H7 (cell line): Measurements from ENCODE around the gene SLC6A20. TPM values are rescaled to one million over a fixed set of nuclear protein-coding genes. Genes with fewer than 3 reads are reported as not detected.
"Not testable (repeated sequence)": the region's sequence is repeated elsewhere in the genome, so short reads cannot be mapped to it uniquely, and the experiment has no call there.

Experiments
- DNase-seq: peaks from one replicate; pipeline ENCODE4 v3.0.0; 2012
- H3K27me3 ChIP-seq: 2 replicates; pipeline ENCODE4 v1.6.0; 2011; ENCODE audit warnings: mild to moderate bottlenecking, low read length; ENCODE audit not compliant: control insufficient read depth, insufficient read depth
- H3K36me3 ChIP-seq: replicated peaks from 2 replicates; pipeline ENCODE4 v1.5.1; 2011; ENCODE audit warnings: low read length; ENCODE audit not compliant: control insufficient read depth, insufficient read depth
- H3K4me3 ChIP-seq: 2 replicates; pipeline ENCODE4 v1.5.1; 2011; ENCODE audit warnings: low read depth, mild to moderate bottlenecking, control low read depth, low read length, moderate library complexity; ENCODE audit not compliant: insufficient read depth
- total RNA-seq: library from RNA; depleted of rRNA; stranded (reverse); fragments of >200 nt; shearing (Covaris generic); gene quantifications from 2 replicates; pipeline ENCODE4 v1.2.3, GENCODE V29; 2014

SLC6A20 gene
- total RNA-seq, 1 experiment from 2014 or later, result 0.10 TPM

DNA sequence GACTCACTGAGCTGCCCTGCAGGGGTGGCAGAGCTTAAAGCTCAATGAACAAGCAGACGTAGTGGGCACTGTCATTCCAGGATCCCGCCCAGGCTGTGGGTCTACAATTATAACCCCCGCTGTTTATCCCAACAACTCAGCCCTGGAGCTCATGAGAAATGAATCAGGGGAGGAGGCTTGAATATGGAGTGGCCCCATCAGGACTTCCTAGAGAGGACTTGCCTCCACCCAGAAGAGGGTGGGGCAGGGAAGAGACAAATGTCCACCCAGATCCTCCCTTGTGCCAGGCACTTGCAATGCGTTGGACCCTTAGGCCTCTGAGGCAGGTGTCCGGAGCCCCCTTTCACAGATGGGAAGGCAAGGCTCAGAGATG lies 33.0 kb downstream of the SLC6A20 start:
- Histone ChIP-seq H3K27me3 (no peaks in the 10 kb centered on the region), H3K4me3 (no peak overlapping the region), H3K36me3 (no peaks in the 10 kb centered on the region)
- no peak for DNase-seq

DNA sequence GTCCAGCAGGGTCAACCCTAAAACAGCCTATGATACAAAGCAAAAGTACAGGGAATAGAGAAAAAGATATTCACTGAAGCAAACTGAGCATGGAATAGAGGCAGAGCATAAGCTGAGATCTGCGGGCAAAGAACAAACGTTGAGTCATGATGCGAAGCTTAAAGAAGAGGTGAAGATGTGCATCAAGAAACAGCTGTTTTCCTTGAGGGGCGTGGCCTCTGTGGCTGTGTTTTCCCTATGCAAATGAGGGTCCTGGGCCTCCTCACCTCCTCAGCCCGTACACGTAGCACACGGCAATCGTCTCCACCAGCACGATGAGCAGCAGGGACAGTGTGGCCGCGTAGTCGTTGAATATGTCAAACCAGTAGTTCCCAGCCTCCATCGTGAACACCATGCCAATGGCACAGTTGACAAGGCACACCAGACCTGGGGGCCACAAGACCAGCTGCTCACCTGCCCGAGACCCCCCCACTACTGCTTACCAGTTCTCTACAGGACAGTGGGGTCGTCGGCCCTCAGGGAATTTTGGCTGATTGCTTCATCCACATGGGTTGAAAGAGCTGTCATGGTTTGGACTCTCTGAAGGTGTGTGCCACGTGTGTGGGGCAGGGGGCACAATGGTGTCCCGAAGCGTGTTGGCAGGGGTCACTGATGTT lies 33.6 kb downstream of the SLC6A20 start:
- Histone ChIP-seq H3K36me3 (no peaks in the 10 kb centered on the region), H3K4me3 (no peak overlapping the region), H3K27me3 (no peaks in the 10 kb centered on the region)
- DNase-seq, result no peak

DNA sequence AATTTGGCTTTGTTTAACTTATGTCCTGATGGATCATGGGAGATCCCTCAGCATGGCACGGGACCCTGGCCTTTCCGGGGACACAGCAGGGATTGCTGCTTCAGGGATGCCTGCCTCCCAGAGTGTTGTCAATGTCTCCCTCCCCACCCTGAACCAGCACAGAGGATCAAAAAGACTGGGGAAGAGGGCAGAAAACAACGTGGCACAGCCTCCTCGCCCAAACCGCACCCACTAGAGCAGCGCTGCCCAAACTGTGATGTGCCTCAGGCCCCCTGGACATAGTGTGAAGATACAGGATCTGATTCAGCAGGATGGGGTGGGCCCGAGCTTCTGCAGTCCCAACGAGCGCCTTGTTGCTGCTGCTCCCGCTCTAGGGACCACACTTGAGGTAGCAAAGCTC lies 34.5 kb downstream of the SLC6A20 start:
- H3K27me3 ChIP-seq, result no peaks in the 10 kb centered on the region
- DNase-seq, result no peak
- no peaks in the 10 kb centered on the region for H3K36me3 ChIP-seq
- no peak overlapping the region for H3K4me3 ChIP-seq

DNA sequence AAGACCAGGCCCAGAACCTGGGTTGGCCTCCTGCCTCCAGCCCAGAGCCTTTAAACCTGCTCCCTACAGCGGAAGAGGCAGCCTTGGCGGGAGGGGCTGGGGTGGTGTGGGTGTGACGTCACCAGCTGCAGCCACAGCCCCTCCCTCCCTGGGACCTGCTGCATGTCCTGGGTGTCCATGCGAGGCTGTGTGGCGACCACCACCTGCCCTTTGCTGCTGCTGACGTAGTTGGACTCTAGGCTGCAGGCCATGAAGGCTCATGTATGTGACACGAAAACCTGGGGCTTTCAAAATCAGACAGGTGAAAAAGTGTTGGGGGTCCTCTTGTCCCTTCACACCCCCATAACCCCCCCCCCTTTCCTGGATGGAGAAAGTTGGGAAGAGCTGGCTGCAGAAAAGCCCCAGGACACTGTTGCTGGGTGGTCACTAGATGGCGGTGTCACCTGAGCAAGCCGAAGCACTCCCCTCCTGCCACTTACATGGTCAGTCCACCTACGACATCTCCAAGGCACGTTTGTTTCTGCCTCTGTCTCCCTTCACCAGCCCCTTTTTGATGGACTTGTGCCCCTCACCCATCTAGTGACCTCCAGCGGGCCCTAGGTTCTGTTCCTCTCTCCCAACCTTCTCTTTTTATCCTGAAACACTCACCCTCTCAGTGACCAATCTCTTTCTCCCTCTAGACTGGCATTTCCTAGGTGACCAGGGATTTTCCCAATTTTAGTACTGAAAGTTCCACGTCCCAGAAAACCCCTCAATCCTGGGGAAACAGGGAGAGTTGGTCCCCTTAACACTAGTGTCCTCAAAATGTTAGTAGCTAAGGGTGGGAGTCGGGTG lies 35.2 kb downstream of the SLC6A20 start:
- Histone ChIP-seq H3K27me3 (no peaks in the 10 kb centered on the region), H3K4me3 (no peak overlapping the region), H3K36me3 (no peaks in the 10 kb centered on the region)
- DNase-seq, result peak; percentile 89

GRCh38 chr3:45759851-45760250 lies 36.5 kb downstream of the SLC6A20 start:
- no peak for DNase-seq
- Histone ChIP-seq H3K36me3 (no peaks in the 10 kb centered on the region), H3K4me3 (no peak overlapping the region), H3K27me3 (no peaks in the 10 kb centered on the region)

GRCh38 chr3:45758871-45759270 lies 37.5 kb downstream of the SLC6A20 start:
- no peak for DNase-seq
- Histone ChIP-seq H3K27me3 (no peaks in the 10 kb centered on the region), H3K4me3 (no peak overlapping the region), H3K36me3 (no peaks in the 10 kb centered on the region)

- DNase-seq, H3K27me3 ChIP-seq, H3K4me3 ChIP-seq, H3K36me3 ChIP-seq: not testable (repeated sequence)
These were observed 39.2 kb downstream of the SLC6A20 start for GRCh38 chr3:45757141-45757540.

GRCh38 chr3:45756055-45756454 lies 40.3 kb downstream of the SLC6A20 start:
- H3K27me3 ChIP-seq, result no peaks in the 10 kb centered on the region
- no peak overlapping the region for H3K4me3 ChIP-seq
- DNase-seq, result no peak
- no peaks in the 10 kb centered on the region for H3K36me3 ChIP-seq

- no peak overlapping the region for H3K4me3 ChIP-seq
- no peaks in the 10 kb centered on the region for H3K27me3 ChIP-seq
- H3K36me3 ChIP-seq, result no peaks in the 10 kb centered on the region
- DNase-seq, result no peak
These were observed 41.9 kb downstream of the SLC6A20 start for GRCh38 chr3:45754461-45754860.

GRCh38 chr3:45753095-45753494 lies 43.2 kb downstream of the SLC6A20 start:
- no peak for DNase-seq
- H3K36me3 ChIP-seq, result no peaks in the 10 kb centered on the region
- H3K4me3 ChIP-seq, result no peak overlapping the region
- H3K27me3 ChIP-seq, result no peaks in the 10 kb centered on the region

GRCh38 chr3:45751537-45752242 lies 44.6 kb downstream of the SLC6A20 start:
- peaks cover 3% of the 10 kb centered on the region; the same call in 1 of the 2 replicates for H3K36me3 ChIP-seq
- no peaks in the 10 kb centered on the region for H3K27me3 ChIP-seq
- no peak overlapping the region for H3K4me3 ChIP-seq
- DNase-seq, result no peak

DNA sequence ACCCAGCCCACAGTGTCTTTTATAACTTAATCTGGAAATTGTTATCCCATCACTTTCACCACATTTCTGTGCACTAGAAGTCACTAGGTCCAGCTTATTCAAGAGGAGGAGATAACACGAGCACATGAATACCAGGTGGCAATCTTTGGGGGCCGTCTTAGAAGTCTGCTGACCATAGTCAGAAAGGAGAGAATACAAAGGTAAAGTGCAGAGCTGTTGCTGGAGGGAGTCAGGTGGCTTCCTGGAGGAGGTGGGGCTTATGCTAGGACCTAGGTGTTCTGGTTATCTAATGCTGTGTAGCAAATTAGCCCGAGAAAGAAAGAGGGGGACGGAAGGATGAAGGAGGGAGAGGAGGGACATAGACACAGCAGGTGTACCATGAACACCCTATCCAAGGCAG lies 46.5 kb downstream of the SLC6A20 start:
- Histone ChIP-seq H3K4me3 (no peak overlapping the region), H3K36me3 (peaks cover 5% of the 10 kb centered on the region), H3K27me3 (no peaks in the 10 kb centered on the region)
- DNase-seq, result no peak

- H3K4me3 ChIP-seq, DNase-seq, H3K36me3 ChIP-seq: not testable (repeated sequence)
These were observed 47.2 kb downstream of the SLC6A20 start for GRCh38 chr3:45749036-45749600.

DNA sequence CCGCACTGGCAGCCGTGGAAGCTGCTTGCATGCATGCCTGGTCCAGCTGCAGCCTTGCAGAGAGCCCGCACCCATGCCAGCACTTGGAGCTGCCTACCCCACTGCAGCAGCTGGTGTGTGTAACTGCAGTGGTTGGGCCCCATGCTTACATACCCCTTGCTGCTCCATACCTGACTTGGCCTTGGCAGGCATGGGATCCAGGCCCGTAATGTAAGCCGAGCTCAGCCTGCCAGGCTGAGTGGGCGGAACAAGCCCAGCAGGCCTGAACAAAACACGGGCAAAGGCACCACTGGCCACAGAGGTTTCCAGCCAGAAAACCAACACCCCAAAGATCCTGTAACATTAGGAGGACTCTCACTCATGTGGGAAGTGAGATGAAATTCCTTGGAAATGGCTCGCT lies 48.3 kb downstream of the SLC6A20 start:
- DNase-seq, result no peak
- Histone ChIP-seq H3K27me3 (no peaks in the 10 kb centered on the region), H3K36me3 (peaks cover 12% of the 10 kb centered on the region), H3K4me3 (no peak overlapping the region)

More at GRCh38 chr3:45749036-45749600, 47.2 kb downstream of the SLC6A20 start:
- not testable (repeated sequence) for H3K27me3 ChIP-seq
